ENCODE measurements around the gene PEX10.

DNA sequence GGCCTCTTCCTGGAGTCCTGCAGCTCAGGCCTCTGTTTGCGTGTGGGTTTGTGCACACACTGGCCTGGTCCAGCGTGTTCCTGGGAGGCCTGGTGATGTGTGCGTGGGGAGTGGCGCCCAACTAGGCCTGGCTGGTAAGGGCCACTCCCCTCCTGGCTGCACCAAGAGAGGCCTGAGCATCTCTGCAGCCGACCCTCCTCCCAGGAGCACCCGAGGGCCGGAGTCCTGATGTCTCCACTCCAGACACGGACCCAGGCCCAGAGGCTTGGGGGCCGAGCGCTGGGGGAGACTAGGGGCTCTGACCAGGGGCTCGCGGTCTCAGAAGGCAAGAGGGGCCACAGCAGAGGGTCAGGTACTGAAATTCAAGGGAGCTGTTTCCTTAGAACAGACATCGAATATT, 54.3 kb downstream of the PEX10 start:
- TF ChIP-seq POLR2A (IDR thresholded peaks at IDR 0.05): no peak
- TF ChIP-seq, protein P1, sequence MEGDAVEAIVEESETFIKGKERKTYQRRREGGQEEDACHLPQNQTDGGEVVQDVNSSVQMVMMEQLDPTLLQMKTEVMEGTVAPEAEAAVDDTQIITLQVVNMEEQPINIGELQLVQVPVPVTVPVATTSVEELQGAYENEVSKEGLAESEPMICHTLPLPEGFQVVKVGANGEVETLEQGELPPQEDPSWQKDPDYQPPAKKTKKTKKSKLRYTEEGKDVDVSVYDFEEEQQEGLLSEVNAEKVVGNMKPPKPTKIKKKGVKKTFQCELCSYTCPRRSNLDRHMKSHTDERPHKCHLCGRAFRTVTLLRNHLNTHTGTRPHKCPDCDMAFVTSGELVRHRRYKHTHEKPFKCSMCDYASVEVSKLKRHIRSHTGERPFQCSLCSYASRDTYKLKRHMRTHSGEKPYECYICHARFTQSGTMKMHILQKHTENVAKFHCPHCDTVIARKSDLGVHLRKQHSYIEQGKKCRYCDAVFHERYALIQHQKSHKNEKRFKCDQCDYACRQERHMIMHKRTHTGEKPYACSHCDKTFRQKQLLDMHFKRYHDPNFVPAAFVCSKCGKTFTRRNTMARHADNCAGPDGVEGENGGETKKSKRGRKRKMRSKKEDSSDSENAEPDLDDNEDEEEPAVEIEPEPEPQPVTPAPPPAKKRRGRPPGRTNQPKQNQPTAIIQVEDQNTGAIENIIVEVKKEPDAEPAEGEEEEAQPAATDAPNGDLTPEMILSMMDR (IDR thresholded peaks at IDR 0.05): no peak
